Measurements from ENCODE around the gene TOM1L1.
A peak's percentile ranks its signal among the peaks of the same experiment; 100 is the strongest.

Gene TOM1L1

DNA sequence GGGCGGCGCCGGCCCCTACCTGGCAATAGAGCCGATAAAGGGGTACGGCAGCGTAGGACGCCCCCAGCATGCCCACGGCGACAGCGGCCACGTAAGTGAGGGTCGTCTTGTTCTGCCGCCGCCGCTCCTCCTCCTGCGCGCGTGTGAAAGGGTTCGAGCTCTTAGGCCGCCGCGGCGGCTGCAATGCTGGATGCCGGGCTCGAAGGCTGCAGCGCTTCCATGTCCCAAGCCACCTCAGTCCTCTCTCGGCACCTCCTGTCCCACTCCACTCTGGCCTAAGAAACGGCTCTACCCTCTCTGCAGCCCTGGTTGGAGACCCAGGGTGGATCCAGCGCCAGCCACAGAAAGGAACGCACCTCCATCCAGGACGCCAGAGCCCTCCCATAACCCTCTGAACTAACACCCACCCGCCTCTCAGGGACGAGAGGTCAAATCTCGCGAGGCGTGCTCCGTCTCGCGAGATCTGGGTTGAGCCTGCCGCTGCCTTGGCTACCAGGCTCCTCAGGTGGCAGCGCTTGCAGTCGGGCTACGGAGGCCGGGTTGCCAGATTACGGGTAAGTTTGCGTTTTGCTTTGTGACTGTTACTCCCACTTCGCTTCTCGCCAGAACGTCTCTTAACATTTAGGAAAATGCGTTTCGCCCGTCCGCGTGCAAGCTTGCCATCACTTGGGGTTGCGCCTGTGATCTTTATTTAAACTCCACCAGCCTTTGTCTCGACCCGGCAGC is 67.8 kb downstream of the TOM1L1 start, which contains the start of the genes COX11 and STXBP4 (continued):
- TF ChIP-seq GLI4 (tag by site-specific recombination; IDR thresholded peaks at IDR 0.05): no peak
- no peak for TF ChIP-seq ZNF175 (tag by site-specific recombination; IDR thresholded peaks at IDR 0.05)
- TF ChIP-seq ZNF416 (tag by site-specific recombination; IDR thresholded peaks at IDR 0.05): no peak
- no peak for TF ChIP-seq ZNF157 (tag by site-specific recombination; IDR thresholded peaks at IDR 0.05)
- TF ChIP-seq, protein P1, sequence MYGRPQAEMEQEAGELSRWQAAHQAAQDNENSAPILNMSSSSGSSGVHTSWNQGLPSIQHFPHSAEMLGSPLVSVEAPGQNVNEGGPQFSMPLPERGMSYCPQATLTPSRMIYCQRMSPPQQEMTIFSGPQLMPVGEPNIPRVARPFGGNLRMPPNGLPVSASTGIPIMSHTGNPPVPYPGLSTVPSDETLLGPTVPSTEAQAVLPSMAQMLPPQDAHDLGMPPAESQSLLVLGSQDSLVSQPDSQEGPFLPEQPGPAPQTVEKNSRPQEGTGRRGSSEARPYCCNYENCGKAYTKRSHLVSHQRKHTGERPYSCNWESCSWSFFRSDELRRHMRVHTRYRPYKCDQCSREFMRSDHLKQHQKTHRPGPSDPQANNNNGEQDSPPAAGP (tag by site-specific recombination; IDR thresholded peaks at IDR 0.05): 0 out of 2 replicates have a peak, but pooled peaks have one; percentile 15
- no peak for TF ChIP-seq ZNF658 (tag by site-specific recombination; IDR thresholded peaks at IDR 0.05)
- TF ChIP-seq KLF1 (tag by site-specific recombination; IDR thresholded peaks at IDR 0.05): no peak
- TF ChIP-seq OVOL3 (tag by site-specific recombination; IDR thresholded peaks at IDR 0.05): no peak
- no peak for TF ChIP-seq ZNF624 (tag by site-specific recombination; IDR thresholded peaks at IDR 0.05)
- peak; percentile 77 for TF ChIP-seq TRIM28 (IDR thresholded peaks at IDR 0.05; ENCODE audit: borderline replicate concordance, low read length)
- TF ChIP-seq ZIC2 (tag by site-specific recombination; IDR thresholded peaks at IDR 0.05): no peak
- TF ChIP-seq ZNF654 (tag by site-specific recombination; IDR thresholded peaks at IDR 0.05; ENCODE audit: low read depth): no peak
- TF ChIP-seq, protein P2, sequence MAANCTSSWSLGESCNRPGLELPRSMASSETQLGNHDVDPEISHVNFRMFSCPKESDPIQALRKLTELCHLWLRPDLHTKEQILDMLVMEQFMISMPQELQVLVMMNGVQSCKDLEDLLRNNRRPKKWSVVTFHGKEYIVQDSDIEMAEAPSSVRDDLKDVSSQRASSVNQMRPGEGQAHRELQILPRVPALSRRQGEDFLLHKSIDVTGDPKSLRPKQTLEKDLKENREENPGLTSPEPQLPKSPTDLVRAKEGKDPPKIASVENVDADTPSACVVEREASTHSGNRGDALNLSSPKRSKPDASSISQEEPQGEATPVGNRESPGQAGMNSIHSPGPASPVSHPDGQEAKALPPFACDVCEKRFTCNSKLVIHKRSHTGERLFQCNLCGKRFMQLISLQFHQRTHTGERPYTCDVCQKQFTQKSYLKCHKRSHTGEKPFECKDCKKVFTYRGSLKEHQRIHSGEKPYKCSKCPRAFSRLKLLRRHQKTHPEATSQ (tag by site-specific recombination; IDR thresholded peaks at IDR 0.05): 0 out of 2 replicates have a peak, but pooled peaks have one; percentile 16
- TF ChIP-seq, protein P3, sequence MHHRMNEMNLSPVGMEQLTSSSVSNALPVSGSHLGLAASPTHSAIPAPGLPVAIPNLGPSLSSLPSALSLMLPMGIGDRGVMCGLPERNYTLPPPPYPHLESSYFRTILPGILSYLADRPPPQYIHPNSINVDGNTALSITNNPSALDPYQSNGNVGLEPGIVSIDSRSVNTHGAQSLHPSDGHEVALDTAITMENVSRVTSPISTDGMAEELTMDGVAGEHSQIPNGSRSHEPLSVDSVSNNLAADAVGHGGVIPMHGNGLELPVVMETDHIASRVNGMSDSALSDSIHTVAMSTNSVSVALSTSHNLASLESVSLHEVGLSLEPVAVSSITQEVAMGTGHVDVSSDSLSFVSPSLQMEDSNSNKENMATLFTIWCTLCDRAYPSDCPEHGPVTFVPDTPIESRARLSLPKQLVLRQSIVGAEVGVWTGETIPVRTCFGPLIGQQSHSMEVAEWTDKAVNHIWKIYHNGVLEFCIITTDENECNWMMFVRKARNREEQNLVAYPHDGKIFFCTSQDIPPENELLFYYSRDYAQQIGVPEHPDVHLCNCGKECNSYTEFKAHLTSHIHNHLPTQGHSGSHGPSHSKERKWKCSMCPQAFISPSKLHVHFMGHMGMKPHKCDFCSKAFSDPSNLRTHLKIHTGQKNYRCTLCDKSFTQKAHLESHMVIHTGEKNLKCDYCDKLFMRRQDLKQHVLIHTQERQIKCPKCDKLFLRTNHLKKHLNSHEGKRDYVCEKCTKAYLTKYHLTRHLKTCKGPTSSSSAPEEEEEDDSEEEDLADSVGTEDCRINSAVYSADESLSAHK (tag by site-specific recombination; IDR thresholded peaks at IDR 0.05): no peak
- peak; percentile 34; the same call in 1 of the 2 replicates for TF ChIP-seq ZNF561 (tag by site-specific recombination; IDR thresholded peaks at IDR 0.05; ENCODE audit: borderline replicate concordance)
- TF ChIP-seq, protein P4, sequence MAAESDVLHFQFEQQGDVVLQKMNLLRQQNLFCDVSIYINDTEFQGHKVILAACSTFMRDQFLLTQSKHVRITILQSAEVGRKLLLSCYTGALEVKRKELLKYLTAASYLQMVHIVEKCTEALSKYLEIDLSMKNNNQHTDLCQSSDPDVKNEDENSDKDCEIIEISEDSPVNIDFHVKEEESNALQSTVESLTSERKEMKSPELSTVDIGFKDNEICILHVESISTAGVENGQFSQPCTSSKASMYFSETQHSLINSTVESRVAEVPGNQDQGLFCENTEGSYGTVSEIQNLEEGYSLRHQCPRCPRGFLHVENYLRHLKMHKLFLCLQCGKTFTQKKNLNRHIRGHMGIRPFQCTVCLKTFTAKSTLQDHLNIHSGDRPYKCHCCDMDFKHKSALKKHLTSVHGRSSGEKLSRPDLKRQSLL (tag by site-specific recombination; IDR thresholded peaks at IDR 0.05): no peak; the same call in 1 of the 2 replicates
- no peak; the same call in 1 of the 2 replicates for TF ChIP-seq ZFP37 (tag by site-specific recombination; IDR thresholded peaks at IDR 0.05)
- no peak for TF ChIP-seq ZNF223 (tag by site-specific recombination; IDR thresholded peaks at IDR 0.05)
- TF ChIP-seq ZNF114 (tag by site-specific recombination; IDR thresholded peaks at IDR 0.05): no peak
- TF ChIP-seq, protein P5, sequence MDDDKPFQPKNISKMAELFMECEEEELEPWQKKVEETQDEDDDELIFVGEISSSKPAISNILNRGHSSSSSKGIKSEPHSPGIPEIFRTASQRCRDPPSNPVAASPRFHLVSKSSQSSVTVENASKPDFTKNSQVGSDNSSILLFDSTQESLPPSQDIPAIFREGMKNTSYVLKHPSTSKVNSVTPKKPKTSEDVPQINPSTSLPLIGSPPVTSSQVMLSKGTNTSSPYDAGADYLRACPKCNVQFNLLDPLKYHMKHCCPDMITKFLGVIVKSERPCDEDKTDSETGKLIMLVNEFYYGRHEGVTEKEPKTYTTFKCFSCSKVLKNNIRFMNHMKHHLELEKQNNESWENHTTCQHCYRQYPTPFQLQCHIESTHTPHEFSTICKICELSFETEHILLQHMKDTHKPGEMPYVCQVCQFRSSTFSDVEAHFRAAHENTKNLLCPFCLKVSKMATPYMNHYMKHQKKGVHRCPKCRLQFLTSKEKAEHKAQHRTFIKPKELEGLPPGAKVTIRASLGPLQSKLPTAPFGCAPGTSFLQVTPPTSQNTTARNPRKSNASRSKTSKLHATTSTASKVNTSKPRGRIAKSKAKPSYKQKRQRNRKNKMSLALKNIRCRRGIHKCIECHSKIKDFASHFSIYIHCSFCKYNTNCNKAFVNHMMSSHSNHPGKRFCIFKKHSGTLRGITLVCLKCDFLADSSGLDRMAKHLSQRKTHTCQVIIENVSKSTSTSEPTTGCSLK (tag by site-specific recombination; IDR thresholded peaks at IDR 0.05): no peak
- TF ChIP-seq ZNF274 (IDR thresholded peaks at IDR 0.05; ENCODE audit: low read length): no peak
- no peak for TF ChIP-seq ZNF274 (tag by site-specific recombination; IDR thresholded peaks at IDR 0.05; ENCODE audit: borderline replicate concordance)
- no peak for TF ChIP-seq ZNF214 (tag by site-specific recombination; IDR thresholded peaks at IDR 0.05; ENCODE audit: borderline replicate concordance)
- no peak for TF ChIP-seq ZBTB1 (tag by site-specific recombination; IDR thresholded peaks at IDR 0.05)
- TF ChIP-seq, protein P6, sequence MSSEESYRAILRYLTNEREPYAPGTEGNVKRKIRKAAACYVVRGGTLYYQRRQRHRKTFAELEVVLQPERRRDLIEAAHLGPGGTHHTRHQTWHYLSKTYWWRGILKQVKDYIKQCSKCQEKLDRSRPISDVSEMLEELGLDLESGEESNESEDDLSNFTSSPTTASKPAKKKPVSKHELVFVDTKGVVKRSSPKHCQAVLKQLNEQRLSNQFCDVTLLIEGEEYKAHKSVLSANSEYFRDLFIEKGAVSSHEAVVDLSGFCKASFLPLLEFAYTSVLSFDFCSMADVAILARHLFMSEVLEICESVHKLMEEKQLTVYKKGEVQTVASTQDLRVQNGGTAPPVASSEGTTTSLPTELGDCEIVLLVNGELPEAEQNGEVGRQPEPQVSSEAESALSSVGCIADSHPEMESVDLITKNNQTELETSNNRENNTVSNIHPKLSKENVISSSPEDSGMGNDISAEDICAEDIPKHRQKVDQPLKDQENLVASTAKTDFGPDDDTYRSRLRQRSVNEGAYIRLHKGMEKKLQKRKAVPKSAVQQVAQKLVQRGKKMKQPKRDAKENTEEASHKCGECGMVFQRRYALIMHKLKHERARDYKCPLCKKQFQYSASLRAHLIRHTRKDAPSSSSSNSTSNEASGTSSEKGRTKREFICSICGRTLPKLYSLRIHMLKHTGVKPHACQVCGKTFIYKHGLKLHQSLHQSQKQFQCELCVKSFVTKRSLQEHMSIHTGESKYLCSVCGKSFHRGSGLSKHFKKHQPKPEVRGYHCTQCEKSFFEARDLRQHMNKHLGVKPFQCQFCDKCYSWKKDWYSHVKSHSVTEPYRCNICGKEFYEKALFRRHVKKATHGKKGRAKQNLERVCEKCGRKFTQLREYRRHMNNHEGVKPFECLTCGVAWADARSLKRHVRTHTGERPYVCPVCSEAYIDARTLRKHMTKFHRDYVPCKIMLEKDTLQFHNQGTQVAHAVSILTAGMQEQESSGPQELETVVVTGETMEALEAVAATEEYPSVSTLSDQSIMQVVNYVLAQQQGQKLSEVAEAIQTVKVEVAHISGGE (tag by site-specific recombination; conservative IDR thresholded peaks at IDR 0.05; ENCODE audit: low read depth): no peak; the same call in 1 of the 2 replicates
- TF ChIP-seq KLF10 (tag by site-specific recombination; IDR thresholded peaks at IDR 0.05): no peak
- peak; percentile 38; the same call in 1 of the 2 replicates for TF ChIP-seq GLIS2 (tag by site-specific recombination; IDR thresholded peaks at IDR 0.05)
- no peak for TF ChIP-seq RBAK (tag by site-specific recombination; IDR thresholded peaks at IDR 0.05)
- TF ChIP-seq ZNF19 (tag by site-specific recombination; IDR thresholded peaks at IDR 0.05; ENCODE audit: low read depth): no peak
